Measurements from ENCODE around the gene SYT1.

SYT1 gene

GRCh38 chr12:79161249-79161934 is 296.8 kb downstream of the SYT1 start:
- Histone ChIP-seq H3K4me1 (ENCODE audit: control insufficient read depth, insufficient read depth, low read length) (no peaks in the 10 kb centered on the region), H3K27ac (ENCODE audit: insufficient read depth, low read depth, low read length, poor library complexity, severe bottlenecking) (no peak overlapping the region), H3K36me3 (ENCODE audit: control insufficient read depth, insufficient read depth, low read length) (no peaks in the 10 kb centered on the region), H3K27me3 (ENCODE audit: control insufficient read depth, insufficient read depth, low read length, poor library complexity, severe bottlenecking) (no peaks in the 10 kb centered on the region), H3K9me3 (ENCODE audit: control insufficient read depth, low read length) (no peaks in the 10 kb centered on the region), H3K4me3 (ENCODE audit: insufficient read depth, low read depth, low read length) (no peak overlapping the region)
- no CpG with 5 or more reads among the region's 1 CpG for WGBS, 2 experiments

DNA sequence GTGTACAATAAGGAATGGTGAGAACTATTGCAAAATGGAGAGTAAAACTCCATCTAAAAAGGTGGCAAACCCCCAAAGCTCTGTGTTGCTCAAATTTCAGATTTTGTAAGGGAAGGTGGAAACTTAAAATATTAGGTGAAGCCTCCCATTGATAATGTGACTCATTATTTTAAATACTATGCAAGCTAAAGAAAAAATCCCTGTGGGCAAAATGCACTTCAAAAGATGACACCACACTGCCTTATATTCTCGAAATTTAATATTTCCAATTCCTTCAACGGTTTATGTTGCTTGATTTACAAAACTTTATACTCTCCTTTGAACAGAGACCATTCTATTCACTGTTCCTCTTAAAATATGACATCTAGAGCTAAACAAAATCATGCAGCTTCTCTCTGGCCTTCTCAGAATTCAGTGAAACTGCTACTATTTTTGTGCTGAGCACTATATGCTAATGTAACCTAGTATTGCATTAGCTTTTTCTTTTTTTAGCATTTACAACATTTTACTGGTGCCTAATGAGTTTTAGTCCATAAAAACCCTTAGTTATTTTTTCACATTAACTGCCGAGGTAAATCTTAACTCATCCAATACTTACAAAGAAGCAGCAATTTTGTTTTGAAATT is 297.7 kb downstream of the SYT1 start:
- Histone ChIP-seq H3K27ac (ENCODE audit: insufficient read depth, low read depth, low read length, poor library complexity, severe bottlenecking) (no peak overlapping the region), H3K36me3 (ENCODE audit: control insufficient read depth, insufficient read depth, low read length) (no peaks in the 10 kb centered on the region), H3K4me1 (ENCODE audit: control insufficient read depth, insufficient read depth, low read length) (no peaks in the 10 kb centered on the region), H3K27me3 (ENCODE audit: control insufficient read depth, insufficient read depth, low read length, poor library complexity, severe bottlenecking) (no peaks in the 10 kb centered on the region), H3K9me3 (ENCODE audit: control insufficient read depth, low read length) (no peaks in the 10 kb centered on the region), H3K4me3 (ENCODE audit: insufficient read depth, low read depth, low read length) (no peak overlapping the region)
- WGBS, 2 experiments: 89 to 90% methylated on average over 3 of the region's 3 CpGs

DNA sequence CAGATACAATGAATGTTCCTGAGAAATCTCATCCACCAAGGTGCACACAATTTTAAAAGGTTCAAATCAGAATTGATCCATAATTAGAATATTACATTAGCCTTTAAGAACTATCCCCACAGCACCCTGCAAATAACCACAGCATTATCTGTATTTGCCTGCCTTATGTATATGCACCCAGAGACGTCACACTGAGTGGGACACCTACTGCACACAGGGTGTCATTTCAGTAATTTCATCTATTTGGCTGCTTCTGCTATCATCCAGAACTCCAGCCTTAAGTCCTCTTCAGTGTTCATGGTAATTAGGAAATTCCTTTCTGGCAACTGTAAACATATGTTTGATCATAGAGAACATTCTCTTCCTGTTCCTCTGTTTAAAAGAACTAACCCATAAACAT is 298.4 kb downstream of the SYT1 start:
- no peaks in the 10 kb centered on the region for H3K27me3 ChIP-seq (ENCODE audit: control insufficient read depth, insufficient read depth, low read length, poor library complexity, severe bottlenecking)
- H3K27ac ChIP-seq (ENCODE audit: insufficient read depth, low read depth, low read length, poor library complexity, severe bottlenecking): no peak overlapping the region
- no peaks in the 10 kb centered on the region for H3K36me3 ChIP-seq (ENCODE audit: control insufficient read depth, insufficient read depth, low read length)
- H3K4me3 ChIP-seq (ENCODE audit: insufficient read depth, low read depth, low read length): no peak overlapping the region
- H3K9me3 ChIP-seq (ENCODE audit: control insufficient read depth, low read length): no peaks in the 10 kb centered on the region
- no peaks in the 10 kb centered on the region for H3K4me1 ChIP-seq (ENCODE audit: control insufficient read depth, insufficient read depth, low read length)
- WGBS, 2 experiments: 90 to 96% methylated on average over 1 of the region's 1 CpG

GRCh38 chr12:79164890-79165289 is 300.3 kb downstream of the SYT1 start:
- Histone ChIP-seq H3K4me3 (ENCODE audit: insufficient read depth, low read depth, low read length) (no peak overlapping the region), H3K9me3 (ENCODE audit: control insufficient read depth, low read length) (no peaks in the 10 kb centered on the region), H3K27ac (ENCODE audit: insufficient read depth, low read depth, low read length, poor library complexity, severe bottlenecking) (no peak overlapping the region), H3K27me3 (ENCODE audit: control insufficient read depth, insufficient read depth, low read length, poor library complexity, severe bottlenecking) (no peaks in the 10 kb centered on the region), H3K36me3 (ENCODE audit: control insufficient read depth, insufficient read depth, low read length) (no peaks in the 10 kb centered on the region), H3K4me1 (ENCODE audit: control insufficient read depth, insufficient read depth, low read length) (no peaks in the 10 kb centered on the region)
- WGBS, 2 experiments: 92 to 95% methylated on average over 1 to 2 of the region's 2 CpGs

- H3K4me1 ChIP-seq (ENCODE audit: control insufficient read depth, insufficient read depth, low read length): no peaks in the 10 kb centered on the region
- H3K36me3 ChIP-seq (ENCODE audit: control insufficient read depth, insufficient read depth, low read length): no peaks in the 10 kb centered on the region
- H3K27ac ChIP-seq (ENCODE audit: insufficient read depth, low read depth, low read length, poor library complexity, severe bottlenecking): no peak overlapping the region
- H3K4me3 ChIP-seq (ENCODE audit: insufficient read depth, low read depth, low read length): no peak overlapping the region
- H3K27me3 ChIP-seq (ENCODE audit: control insufficient read depth, insufficient read depth, low read length, poor library complexity, severe bottlenecking): no peaks in the 10 kb centered on the region
- no peaks in the 10 kb centered on the region for H3K9me3 ChIP-seq (ENCODE audit: control insufficient read depth, low read length)
- WGBS, 2 experiments: 93% methylated on average over 2 of the region's 2 CpGs
Measured at GRCh38 chr12:79168687-79169086, 304.1 kb downstream of the SYT1 start.

- Histone ChIP-seq H3K9me3 (ENCODE audit: control insufficient read depth, low read length) (no peaks in the 10 kb centered on the region), H3K27ac (ENCODE audit: insufficient read depth, low read depth, low read length, poor library complexity, severe bottlenecking) (no peak overlapping the region), H3K36me3 (ENCODE audit: control insufficient read depth, insufficient read depth, low read length) (no peaks in the 10 kb centered on the region), H3K4me3 (ENCODE audit: insufficient read depth, low read depth, low read length) (no peak overlapping the region), H3K4me1 (ENCODE audit: control insufficient read depth, insufficient read depth, low read length) (no peaks in the 10 kb centered on the region), H3K27me3 (ENCODE audit: control insufficient read depth, insufficient read depth, low read length, poor library complexity, severe bottlenecking) (no peaks in the 10 kb centered on the region)
- 41 to 86% methylated on average over 1 of the region's 1 CpG for WGBS, 2 experiments
Measured at GRCh38 chr12:79174626-79175025, 310.1 kb downstream of the SYT1 start.

DNA sequence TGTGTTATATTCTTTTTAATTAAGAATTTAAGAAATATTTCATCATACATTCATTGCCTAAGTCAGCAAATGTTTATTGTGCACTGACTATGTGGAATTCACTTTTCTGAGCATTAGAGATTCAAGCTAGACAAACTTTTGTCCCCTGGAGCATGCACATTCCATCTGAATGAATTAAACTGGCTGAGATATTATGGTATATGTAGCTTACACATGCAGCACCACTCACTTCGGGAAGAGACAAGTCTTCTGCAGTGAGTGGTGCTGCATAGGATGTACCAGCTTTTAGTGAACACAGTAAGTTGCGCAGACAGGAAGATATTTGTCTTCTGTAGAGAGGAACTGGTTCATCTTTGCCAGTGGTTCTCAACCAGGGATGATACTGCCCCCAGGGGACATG is 318.4 kb downstream of the SYT1 start:
- WGBS, 2 experiments: 93 to 97% methylated on average over 2 of the region's 2 CpGs
- H3K36me3 ChIP-seq (ENCODE audit: control insufficient read depth, insufficient read depth, low read length): no peaks in the 10 kb centered on the region
- H3K27ac ChIP-seq (ENCODE audit: insufficient read depth, low read depth, low read length, poor library complexity, severe bottlenecking): no peak overlapping the region
- H3K4me3 ChIP-seq (ENCODE audit: insufficient read depth, low read depth, low read length): no peak overlapping the region
- no peaks in the 10 kb centered on the region for H3K27me3 ChIP-seq (ENCODE audit: control insufficient read depth, insufficient read depth, low read length, poor library complexity, severe bottlenecking)
- no peaks in the 10 kb centered on the region for H3K4me1 ChIP-seq (ENCODE audit: control insufficient read depth, insufficient read depth, low read length)
- no peaks in the 10 kb centered on the region for H3K9me3 ChIP-seq (ENCODE audit: control insufficient read depth, low read length)

DNA sequence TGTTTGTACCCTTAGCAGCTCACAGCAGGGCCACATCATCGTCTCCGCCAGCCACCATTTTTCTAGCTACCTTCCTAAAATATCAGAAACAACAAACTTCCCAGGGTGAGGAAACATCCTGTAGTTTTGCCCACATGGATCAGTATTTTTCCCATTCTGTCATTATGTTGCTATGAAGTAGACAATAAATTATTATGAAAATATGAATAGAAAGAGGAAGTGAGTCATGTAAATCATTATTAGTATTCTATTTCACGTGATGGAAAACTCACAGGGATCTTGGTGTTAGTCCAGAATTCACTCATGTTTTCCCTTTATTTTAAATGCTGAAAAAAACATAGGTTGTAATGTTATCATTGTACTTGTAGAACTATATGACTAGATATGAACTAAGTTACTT is 319.4 kb downstream of the SYT1 start:
- Histone ChIP-seq H3K27ac (ENCODE audit: insufficient read depth, low read depth, low read length, poor library complexity, severe bottlenecking) (no peak overlapping the region), H3K4me3 (ENCODE audit: insufficient read depth, low read depth, low read length) (no peak overlapping the region), H3K4me1 (ENCODE audit: control insufficient read depth, insufficient read depth, low read length) (no peaks in the 10 kb centered on the region), H3K27me3 (ENCODE audit: control insufficient read depth, insufficient read depth, low read length, poor library complexity, severe bottlenecking) (no peaks in the 10 kb centered on the region), H3K36me3 (ENCODE audit: control insufficient read depth, insufficient read depth, low read length) (no peaks in the 10 kb centered on the region), H3K9me3 (ENCODE audit: control insufficient read depth, low read length) (no peaks in the 10 kb centered on the region)
- 93 to 100% methylated on average over 3 of the region's 3 CpGs for WGBS, 2 experiments

- 91 to 100% methylated on average over 2 of the region's 2 CpGs for WGBS, 2 experiments
- no peaks in the 10 kb centered on the region for H3K36me3 ChIP-seq (ENCODE audit: control insufficient read depth, insufficient read depth, low read length)
- no peak overlapping the region for H3K27ac ChIP-seq (ENCODE audit: insufficient read depth, low read depth, low read length, poor library complexity, severe bottlenecking)
- H3K9me3 ChIP-seq (ENCODE audit: control insufficient read depth, low read length): no peaks in the 10 kb centered on the region
- H3K27me3 ChIP-seq (ENCODE audit: control insufficient read depth, insufficient read depth, low read length, poor library complexity, severe bottlenecking): no peaks in the 10 kb centered on the region
- no peak overlapping the region for H3K4me3 ChIP-seq (ENCODE audit: insufficient read depth, low read depth, low read length)
- no peaks in the 10 kb centered on the region for H3K4me1 ChIP-seq (ENCODE audit: control insufficient read depth, insufficient read depth, low read length)
Measured at GRCh38 chr12:79186506-79186905, 321.9 kb downstream of the SYT1 start.

DNA sequence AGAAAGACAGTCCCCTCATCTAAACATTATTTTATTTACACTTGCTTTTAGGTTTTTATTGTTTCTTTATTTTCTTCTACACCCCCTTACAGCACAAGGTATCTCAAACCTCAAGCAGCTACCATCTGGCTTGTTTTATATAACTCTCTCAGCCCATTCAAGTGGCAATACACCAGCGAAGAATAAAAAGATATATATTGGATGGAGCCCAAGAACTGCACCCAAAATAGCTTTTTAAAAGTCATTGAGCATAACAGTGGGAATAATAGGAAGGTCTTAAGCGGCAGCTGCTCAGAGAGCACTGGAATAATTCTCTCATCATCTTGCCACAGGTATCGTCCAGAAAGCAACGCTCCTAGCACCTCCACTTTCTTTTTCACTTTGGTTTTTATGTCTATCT is 322.5 kb downstream of the SYT1 start:
- no peaks in the 10 kb centered on the region for H3K36me3 ChIP-seq (ENCODE audit: control insufficient read depth, insufficient read depth, low read length)
- no peaks in the 10 kb centered on the region for H3K4me1 ChIP-seq (ENCODE audit: control insufficient read depth, insufficient read depth, low read length)
- H3K27ac ChIP-seq (ENCODE audit: insufficient read depth, low read depth, low read length, poor library complexity, severe bottlenecking): no peak overlapping the region
- WGBS, 2 experiments: 96 to 97% methylated on average over 3 to 4 of the region's 4 CpGs
- H3K27me3 ChIP-seq (ENCODE audit: control insufficient read depth, insufficient read depth, low read length, poor library complexity, severe bottlenecking): no peaks in the 10 kb centered on the region
- H3K9me3 ChIP-seq (ENCODE audit: control insufficient read depth, low read length): no peaks in the 10 kb centered on the region
- H3K4me3 ChIP-seq (ENCODE audit: insufficient read depth, low read depth, low read length): no peak overlapping the region

All from ectodermal cell (in vitro differentiated cells).